IMR-90 (cell line): ENCODE data around the gene ATP11A.

Source experiments
- RAD21 ChIP-seq: IDR thresholded peaks from 2 replicates; pipeline ENCODE4 v1.6.1; 2012; ENCODE audit warnings: low read length, improper control_type of control experiment
- TF ChIP-seq, protein P1 (sequence below): conservative IDR thresholded peaks from 2 replicates; pipeline ENCODE4 v1.5.1; 2012; ENCODE audit warnings: mild to moderate bottlenecking, low read depth, low read length, improper control_type of control experiment

DNA sequence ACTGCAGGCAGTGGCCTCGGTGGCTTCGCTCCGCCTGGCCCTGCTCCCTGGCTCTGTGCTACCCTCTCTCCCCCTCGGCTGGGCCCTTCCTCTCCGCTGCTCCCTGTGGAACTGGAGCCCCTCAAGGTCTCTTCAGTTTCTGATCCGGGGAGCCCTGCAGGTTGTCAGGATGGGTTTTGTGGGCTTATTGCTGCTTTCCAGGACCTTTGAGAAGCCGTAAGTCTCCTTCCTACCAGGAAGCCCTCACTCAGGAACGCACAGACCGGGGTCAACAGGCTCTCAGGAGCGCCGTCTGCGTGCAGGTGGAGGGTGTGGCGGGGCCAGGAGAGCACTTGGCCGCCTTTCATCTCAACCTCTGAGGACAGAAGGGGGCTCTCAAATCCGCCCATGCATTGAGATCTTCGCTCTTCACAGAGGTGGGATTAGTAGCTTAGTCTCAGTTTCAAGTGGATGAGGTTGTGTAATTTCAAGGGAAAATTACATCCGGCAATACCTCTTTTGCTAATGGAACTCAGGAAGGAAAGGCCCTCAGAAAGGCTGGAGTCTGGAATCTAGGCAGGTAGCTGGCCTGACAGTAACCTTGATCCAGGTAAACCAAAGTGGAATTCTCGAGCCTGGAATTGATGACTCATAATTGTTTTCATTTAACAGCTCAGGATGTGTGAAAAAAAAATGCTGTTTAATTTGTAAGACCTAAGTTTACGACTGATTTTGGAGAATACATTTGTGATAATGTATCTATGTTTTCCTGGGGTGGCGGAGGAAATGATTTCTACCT, 102.0 kb downstream of the ATP11A start:
- TF ChIP-seq, protein P1, sequence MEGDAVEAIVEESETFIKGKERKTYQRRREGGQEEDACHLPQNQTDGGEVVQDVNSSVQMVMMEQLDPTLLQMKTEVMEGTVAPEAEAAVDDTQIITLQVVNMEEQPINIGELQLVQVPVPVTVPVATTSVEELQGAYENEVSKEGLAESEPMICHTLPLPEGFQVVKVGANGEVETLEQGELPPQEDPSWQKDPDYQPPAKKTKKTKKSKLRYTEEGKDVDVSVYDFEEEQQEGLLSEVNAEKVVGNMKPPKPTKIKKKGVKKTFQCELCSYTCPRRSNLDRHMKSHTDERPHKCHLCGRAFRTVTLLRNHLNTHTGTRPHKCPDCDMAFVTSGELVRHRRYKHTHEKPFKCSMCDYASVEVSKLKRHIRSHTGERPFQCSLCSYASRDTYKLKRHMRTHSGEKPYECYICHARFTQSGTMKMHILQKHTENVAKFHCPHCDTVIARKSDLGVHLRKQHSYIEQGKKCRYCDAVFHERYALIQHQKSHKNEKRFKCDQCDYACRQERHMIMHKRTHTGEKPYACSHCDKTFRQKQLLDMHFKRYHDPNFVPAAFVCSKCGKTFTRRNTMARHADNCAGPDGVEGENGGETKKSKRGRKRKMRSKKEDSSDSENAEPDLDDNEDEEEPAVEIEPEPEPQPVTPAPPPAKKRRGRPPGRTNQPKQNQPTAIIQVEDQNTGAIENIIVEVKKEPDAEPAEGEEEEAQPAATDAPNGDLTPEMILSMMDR = no peak
- TF ChIP-seq RAD21 = no peak
